Parathyroid adenoma (tissue), 2 donors: ENCODE measurements around the gene PUS7.

ENCODE experiments used
- H2AFZ ChIP-seq: fragments of 300-600 bp; sonication (generic); one replicate; pipeline ENCODE4 v1.7.0; 2017; ENCODE audit warnings: antibody characterized with exemption, mild to moderate bottlenecking
- H3K27ac ChIP-seq: fragments of 300-600 bp; sonication (generic); one replicate; pipeline ENCODE4 v1.7.0; 2017
- H3K27me3 ChIP-seq: fragments of 300-600 bp; sonication (generic); one replicate; pipeline ENCODE4 v1.7.0; 2017; ENCODE audit warnings: low read length; ENCODE audit not compliant: control insufficient read depth, insufficient read depth
- H3K36me3 ChIP-seq: fragments of 300-600 bp; sonication (generic); one replicate; pipeline ENCODE4 v1.7.0; 2017; ENCODE audit warnings: low read length; ENCODE audit not compliant: control insufficient read depth, insufficient read depth
- H3K4me1 ChIP-seq: fragments of 300-600 bp; sonication (generic); one replicate; pipeline ENCODE4 v1.7.0; 2017; ENCODE audit warnings: control low read depth
- H3K4me2 ChIP-seq: fragments of 300-600 bp; sonication (generic); one replicate; pipeline ENCODE4 v1.7.0; 2017; ENCODE audit warnings: low read length
- H3K4me3 ChIP-seq: fragments of 300-600 bp; sonication (generic); one replicate; pipeline ENCODE4 v1.7.0; 2017; ENCODE audit warnings: low read depth, low read length
- H3K79me2 ChIP-seq: fragments of 300-600 bp; sonication (generic); one replicate; pipeline ENCODE4 v1.7.0; 2017; ENCODE audit warnings: control low read depth
- H3K9ac ChIP-seq: fragments of 300-600 bp; sonication (generic); one replicate; pipeline ENCODE4 v1.7.0; 2017; ENCODE audit warnings: mild to moderate bottlenecking
- H3K9me3 ChIP-seq: fragments of 300-600 bp; sonication (generic); one replicate; pipeline ENCODE4 v1.7.0; 2017; ENCODE audit warnings: low read length; ENCODE audit not compliant: control insufficient read depth
- TF ChIP-seq, protein P1 (sequence below): fragments of 300-600 bp; sonication (generic); IDR thresholded peaks from one replicate; pipeline ENCODE4 v1.7.0; 2017; ENCODE audit warnings: antibody characterized with exemption, mild to moderate bottlenecking
- donor health status: primary hyperparathyroidism.

Gene PUS7

DNA sequence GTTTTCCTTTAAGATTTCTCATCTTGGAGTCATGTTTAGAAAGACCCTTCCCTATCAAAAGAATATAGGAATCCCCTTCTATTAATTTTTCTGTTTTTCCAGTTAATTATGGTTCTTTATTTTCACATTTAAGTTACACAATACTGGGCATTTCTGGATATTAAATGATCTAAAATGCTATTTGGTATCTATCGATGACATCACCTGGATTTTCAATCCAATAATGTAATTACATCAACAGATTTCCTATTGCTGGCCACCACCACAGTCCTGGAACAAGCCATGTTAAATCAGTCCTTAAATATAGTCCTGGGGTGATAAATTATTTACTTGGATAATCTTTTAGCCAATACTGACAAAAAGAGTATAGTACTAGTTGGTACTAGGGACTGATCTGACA, 48.0 kb downstream of the PUS7 start:
- H3K27me3 ChIP-seq: no peaks in the 10 kb centered on the region
- no peak overlapping the region for H3K4me2 ChIP-seq
- TF ChIP-seq, protein P1, sequence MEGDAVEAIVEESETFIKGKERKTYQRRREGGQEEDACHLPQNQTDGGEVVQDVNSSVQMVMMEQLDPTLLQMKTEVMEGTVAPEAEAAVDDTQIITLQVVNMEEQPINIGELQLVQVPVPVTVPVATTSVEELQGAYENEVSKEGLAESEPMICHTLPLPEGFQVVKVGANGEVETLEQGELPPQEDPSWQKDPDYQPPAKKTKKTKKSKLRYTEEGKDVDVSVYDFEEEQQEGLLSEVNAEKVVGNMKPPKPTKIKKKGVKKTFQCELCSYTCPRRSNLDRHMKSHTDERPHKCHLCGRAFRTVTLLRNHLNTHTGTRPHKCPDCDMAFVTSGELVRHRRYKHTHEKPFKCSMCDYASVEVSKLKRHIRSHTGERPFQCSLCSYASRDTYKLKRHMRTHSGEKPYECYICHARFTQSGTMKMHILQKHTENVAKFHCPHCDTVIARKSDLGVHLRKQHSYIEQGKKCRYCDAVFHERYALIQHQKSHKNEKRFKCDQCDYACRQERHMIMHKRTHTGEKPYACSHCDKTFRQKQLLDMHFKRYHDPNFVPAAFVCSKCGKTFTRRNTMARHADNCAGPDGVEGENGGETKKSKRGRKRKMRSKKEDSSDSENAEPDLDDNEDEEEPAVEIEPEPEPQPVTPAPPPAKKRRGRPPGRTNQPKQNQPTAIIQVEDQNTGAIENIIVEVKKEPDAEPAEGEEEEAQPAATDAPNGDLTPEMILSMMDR: no peak
- no peaks in the 10 kb centered on the region for H3K9me3 ChIP-seq
- H2AFZ ChIP-seq: no peak overlapping the region
- H3K9ac ChIP-seq: no peak overlapping the region
- no peaks in the 10 kb centered on the region for H3K4me1 ChIP-seq
- H3K79me2 ChIP-seq: no peaks in the 10 kb centered on the region
- no peaks in the 10 kb centered on the region for H3K36me3 ChIP-seq
- H3K4me3 ChIP-seq: no peak overlapping the region
- H3K27ac ChIP-seq: no peak overlapping the region

DNA sequence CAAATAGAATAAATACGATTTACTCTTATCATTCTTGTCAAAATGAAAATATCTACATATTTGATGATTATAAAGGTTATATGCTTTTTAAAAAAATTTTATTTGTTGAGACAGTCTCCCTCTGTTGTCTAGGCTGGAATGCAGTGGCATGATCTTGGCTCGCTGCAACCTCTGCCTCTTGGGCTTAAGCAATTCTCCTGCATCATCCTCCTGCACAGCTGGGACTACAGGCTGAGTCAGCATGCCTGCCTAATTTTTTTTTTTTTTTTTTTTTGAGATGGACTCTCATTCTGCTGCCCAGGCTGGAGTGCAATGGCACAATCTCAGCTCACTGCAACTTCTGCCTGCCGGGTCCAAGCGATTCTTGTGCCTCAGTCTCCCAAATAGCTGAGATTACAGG, 48.9 kb downstream of the PUS7 start:
- TF ChIP-seq, protein P1: no peak
- no peak overlapping the region for H3K9ac ChIP-seq
- no peaks in the 10 kb centered on the region for H3K36me3 ChIP-seq
- H3K4me2 ChIP-seq: no peak overlapping the region
- H2AFZ ChIP-seq: no peak overlapping the region
- H3K79me2 ChIP-seq: no peaks in the 10 kb centered on the region
- H3K27me3 ChIP-seq: no peaks in the 10 kb centered on the region
- H3K4me1 ChIP-seq: no peaks in the 10 kb centered on the region
- H3K9me3 ChIP-seq: no peaks in the 10 kb centered on the region
- H3K4me3 ChIP-seq: no peak overlapping the region
- H3K27ac ChIP-seq: no peak overlapping the region

DNA sequence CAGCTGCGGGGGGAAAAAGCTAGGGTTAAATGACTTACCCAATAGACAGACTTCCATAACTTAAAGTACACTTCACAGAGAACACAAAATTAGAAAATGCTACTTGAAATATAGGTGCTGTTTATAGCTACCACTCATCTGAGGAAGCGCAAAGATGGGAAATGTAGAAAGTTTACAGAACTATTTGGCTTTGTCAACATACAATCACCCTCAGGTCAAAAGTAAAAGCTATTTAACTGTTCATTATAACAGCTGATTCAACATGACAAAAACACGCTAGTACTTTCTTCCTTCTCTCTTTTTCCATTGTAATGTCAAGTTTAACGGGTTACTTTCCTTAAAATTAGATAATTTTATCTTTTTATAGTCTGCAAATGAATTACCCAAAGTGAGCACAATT, 51.2 kb downstream of the PUS7 start:
- no peaks in the 10 kb centered on the region for H3K27me3 ChIP-seq
- TF ChIP-seq, protein P1: no peak
- H3K4me1 ChIP-seq: no peaks in the 10 kb centered on the region
- no peak overlapping the region for H3K27ac ChIP-seq
- H3K36me3 ChIP-seq: no peaks in the 10 kb centered on the region
- no peaks in the 10 kb centered on the region for H3K79me2 ChIP-seq
- H3K9ac ChIP-seq: no peak overlapping the region
- no peak overlapping the region for H2AFZ ChIP-seq
- H3K4me2 ChIP-seq: no peak overlapping the region
- no peak overlapping the region for H3K4me3 ChIP-seq
- no peaks in the 10 kb centered on the region for H3K9me3 ChIP-seq

DNA sequence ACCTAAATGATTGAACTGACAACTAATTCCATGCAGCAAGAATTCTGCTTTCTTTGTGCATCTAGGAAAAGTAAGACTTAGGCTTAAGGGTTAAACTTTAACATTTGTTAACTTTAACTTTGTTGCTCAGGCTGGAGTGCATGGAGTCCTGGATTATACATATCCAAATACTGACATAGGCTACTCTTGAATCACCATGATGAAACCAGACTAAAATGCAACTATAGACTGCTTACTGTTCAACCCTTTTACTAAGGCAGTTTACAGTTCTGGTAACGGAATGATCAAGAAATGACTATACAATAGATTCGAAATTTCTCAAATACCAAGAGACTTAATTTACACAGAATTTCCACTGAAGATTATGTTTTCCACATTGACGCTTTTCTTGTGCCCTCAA, 52.0 kb downstream of the PUS7 start:
- Histone ChIP-seq H3K27ac (no peak overlapping the region), H3K27me3 (no peaks in the 10 kb centered on the region), H2AFZ (no peak overlapping the region), H3K36me3 (no peaks in the 10 kb centered on the region), H3K9ac (no peak overlapping the region), H3K4me3 (no peak overlapping the region), H3K9me3 (no peaks in the 10 kb centered on the region), H3K4me1 (no peaks in the 10 kb centered on the region), H3K79me2 (no peaks in the 10 kb centered on the region), H3K4me2 (no peak overlapping the region)
- TF ChIP-seq, protein P1: no peak

DNA sequence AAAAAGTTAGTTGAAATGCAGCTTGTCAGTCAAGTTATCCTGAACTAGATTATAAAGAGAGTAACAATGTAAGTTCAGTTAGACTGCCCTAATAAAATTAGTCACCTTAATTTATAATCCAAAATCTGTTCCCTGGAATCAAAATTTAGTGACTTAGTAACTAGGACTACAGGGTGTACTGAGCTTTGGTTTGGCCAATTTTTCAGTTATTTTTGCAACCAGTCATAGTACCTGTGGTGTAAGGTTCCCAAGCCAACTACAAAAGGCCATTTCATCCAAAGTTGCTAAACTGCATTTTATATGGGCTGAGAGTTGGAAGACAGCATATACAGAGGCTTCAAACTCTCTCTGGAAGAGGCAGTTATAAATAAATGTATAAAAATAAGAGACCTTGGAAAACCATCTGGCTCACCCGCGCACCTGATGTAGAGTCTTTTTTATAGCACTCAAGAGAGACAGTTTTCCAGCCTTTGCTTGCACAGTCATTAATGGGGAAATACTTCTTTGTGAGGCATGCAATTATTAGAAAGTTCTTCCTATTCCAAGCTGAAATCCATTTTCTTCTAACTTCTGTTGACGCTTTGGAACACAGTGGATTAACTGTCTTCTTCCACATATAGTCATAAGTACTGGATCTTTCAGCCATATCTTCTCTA, 59.2 kb downstream of the PUS7 start:
- Histone ChIP-seq H3K4me3 (no peak overlapping the region), H3K27ac (no peak overlapping the region), H3K4me2 (no peak overlapping the region), H3K9ac (no peak overlapping the region), H2AFZ (no peak overlapping the region), H3K9me3 (no peaks in the 10 kb centered on the region), H3K79me2 (no peaks in the 10 kb centered on the region), H3K4me1 (no peaks in the 10 kb centered on the region), H3K36me3 (no peaks in the 10 kb centered on the region), H3K27me3 (no peaks in the 10 kb centered on the region)
- TF ChIP-seq, protein P1: no peak
